Activated CD8-positive, alpha-beta memory T cell treated with anti-CD3 and anti-CD28 coated beads for 4 hours (primary cell): ENCODE data around the gene COMMD3.
"Not testable (repeated sequence)": the region's sequence is repeated elsewhere in the genome, so short reads cannot be mapped to it uniquely, and the experiment has no call there.

ENCODE experiments used
- DNase-seq, 2 donors: peaks; one replicate each; pipeline ENCODE4 v3.0.0-alpha.2; 2020; ENCODE audit warnings: low read depth in 2 of 2

COMMD3 gene

DNA sequence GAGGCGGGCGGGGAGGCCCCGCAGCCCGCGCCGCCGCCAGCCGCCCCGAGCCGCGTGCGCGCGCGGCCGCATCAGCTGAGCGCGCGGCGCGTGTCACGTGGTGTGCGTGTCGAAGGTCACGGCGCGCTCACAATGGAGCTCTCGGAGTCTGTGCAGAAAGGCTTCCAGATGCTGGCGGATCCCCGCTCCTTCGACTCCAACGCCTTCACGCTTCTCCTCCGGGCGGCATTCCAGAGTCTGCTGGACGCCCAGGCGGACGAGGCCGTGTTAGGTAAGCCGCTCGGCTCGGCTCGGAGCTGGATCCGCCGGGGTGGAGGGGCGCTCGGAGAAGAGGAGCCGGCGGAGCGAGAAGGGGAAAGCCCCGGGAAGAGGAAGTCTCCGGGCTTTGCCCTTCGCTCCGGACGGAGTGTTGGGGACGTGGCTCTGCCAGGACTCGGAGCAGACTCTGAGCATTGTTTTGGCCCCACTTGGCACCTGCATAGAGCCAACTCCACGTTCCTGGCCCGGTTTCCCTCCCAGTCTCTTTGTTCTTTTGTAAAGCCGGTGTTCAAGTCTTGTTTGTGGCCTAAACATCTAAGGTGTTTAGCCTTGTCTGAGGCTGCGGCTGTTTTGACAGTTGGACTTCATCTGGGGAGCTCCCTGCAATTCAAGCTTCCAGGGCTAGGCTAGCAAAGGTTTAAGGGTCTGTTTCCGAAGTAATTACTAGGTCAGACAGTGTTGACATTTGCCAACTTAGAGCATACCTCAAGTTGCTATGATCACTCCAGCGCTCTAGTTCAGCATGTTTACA lies at the start of gene COMMD3:
Gene COMMD3, plus strand, starts transcription at position 103 of the 790 bp plus-strand sequence. Its CDS starts 30 bp downstream, at position 133.
- DNase-seq = peak in 1 of 2 donors; percentile 56

DNA sequence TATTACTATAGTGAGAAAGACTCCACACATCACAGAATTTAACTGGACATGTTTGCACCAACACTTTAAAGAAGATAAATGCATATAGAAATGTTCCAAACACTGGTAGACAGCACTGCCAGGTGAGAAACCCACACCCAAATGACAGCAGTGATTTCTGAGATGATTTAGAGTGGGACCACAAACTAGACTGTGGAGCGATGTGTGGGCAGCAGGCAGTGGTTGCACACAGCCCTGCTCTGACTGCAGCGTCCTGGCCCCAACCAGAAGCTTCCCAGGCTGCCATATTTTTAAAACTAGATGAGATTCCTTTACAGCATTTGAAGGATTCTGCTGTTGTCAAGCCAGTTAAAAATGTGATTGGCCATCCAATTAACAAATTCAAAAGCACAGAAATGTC lies 47.7 kb upstream of the COMMD3 start:
- no peak for DNase-seq

DNA sequence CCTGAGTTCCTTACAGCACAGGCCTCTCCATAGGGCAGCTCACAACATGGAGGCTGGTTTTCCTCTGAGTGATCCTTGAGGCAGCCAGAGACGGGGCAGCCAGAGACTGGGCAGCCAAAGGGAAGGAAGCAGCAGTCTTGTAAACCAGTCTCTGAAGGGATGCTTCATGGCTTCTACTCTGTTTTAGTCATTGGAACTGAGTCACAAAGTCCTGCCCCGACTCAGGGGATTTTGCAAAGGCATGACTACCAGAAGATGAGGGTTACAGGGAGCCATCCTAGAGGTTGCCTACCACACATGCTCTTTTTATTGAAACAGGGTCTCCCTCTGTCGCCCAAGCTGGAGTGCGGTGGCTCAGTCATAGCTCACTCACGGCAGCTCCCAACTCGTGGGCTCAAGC lies 44.4 kb upstream of the COMMD3 start:
- DNase-seq = no peak

DNA sequence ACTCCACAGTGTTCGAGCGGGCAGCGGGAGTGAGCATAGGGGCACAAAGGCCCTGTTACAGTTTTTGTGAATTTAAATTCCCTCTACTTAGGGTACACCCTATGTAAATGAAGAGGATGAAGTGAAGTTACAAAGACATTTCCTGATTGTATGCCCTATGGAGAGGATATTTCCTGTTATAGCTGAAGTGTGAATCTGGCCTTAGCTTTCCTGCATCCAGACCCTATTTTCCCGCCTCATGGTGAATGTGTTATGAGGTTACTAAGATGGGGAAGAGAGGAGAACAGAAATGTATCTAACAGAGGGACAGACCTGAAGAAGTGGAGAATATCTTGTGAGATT lies 37.8 kb upstream of the COMMD3 start:
- DNase-seq = no peak

DNA sequence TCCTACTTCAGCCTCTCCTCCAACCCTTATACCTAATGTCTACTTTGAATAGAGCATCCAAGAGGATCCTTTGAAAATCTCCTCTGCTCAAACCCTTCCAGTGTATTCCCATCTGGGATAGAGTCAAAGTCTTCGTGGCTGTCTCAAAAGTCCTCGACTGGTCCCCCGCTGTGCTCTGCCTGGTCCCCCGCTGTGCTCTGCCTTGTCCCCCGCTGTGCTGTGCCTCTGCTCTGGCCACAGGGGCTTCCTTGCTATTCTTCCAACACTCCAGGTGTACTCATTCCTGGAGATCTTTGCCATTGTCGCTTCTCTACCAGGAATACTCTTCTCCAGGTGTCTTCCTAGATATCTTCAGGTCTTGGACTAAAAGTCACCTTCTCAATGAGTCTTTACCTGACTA lies 36.1 kb upstream of the COMMD3 start:
- DNase-seq = no peak

DNA sequence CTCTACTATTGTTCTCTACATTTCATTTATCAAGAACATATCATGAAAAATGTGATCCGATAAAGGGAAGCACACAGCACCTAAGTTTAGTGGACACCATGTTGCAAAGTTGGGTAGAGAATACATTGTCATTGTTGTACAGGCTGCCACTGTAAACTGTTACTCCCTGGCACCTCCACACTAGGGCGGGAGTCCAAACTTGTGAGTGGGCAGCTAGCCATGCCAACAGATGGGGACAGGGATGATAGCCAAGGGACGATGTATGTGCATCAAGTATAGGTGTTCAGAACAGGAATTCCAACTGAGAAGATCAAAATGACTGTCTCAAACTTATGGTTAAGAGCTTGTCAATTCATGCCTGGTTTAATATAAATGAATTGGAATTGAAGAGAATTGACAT lies 31.1 kb upstream of the COMMD3 start:
- DNase-seq = no peak

DNA sequence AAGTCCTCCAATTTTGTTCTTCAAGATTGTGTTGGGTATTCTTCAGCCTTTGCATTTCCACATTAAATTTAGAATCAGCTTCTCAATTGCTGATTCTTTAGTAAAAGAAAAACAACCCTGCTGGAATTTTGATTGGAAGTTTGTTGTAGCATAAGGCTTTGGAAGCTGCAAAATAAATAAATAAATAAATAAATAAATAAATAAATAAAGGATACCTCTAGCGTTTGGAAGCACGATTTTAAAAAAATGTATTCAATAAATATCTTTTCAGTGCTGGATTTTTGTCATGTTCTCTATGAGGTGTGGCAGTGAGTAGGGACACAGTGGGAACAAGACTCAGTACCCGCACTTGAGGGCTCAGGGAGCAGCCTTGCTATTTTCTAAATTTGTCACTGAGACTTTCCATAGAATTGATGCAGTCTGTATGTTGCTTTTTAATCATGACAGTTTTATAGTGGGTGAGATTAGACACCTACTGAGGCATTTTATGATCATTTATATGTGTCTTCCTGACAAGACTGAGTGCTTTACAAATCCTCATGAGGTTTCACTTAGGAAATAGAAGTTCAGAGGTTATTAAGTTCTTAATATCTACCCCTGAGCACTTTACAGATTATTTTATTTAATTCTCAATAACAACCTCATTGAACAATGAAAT lies 22.3 kb upstream of the COMMD3 start:
- no peak for DNase-seq

DNA sequence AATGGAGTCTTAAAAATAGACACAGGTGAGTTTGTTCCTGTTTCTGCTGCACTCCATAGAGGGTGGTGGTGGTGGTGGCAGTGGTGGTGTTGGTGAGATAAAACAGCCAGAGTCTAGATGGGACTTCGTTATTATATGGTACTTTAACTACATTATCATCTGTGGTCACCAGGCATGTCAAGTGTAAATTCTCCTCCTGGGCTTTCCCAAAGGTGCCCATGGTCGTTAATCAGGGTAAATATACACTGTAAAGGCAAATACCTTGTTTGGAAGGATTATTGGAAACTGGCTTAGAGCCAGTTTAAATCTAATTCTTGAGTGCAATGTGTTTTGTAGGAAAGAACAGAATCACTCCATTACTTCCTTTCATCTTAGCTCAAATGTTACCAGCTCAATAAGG lies 21.5 kb upstream of the COMMD3 start:
- no peak for DNase-seq

DNA sequence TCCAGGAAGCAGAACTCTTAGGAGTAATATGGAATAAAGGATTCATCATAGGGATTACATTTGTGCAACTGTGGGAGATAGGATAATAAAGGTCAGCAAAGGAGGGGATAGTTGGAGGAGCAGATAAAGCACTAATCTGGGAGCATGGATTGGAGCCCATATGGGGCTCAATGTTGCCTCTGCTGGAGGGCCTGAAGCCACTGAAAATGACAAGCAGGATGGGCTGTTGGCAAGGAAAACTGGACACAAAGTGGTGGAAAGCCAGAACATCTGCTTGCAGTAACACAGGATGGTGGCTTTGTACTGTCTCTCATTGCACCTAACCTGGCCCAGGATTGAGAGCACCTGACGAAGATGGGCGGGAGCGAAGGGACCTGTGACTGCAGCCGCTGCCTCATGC lies 15.0 kb upstream of the COMMD3 start:
- DNase-seq = no peak

DNA sequence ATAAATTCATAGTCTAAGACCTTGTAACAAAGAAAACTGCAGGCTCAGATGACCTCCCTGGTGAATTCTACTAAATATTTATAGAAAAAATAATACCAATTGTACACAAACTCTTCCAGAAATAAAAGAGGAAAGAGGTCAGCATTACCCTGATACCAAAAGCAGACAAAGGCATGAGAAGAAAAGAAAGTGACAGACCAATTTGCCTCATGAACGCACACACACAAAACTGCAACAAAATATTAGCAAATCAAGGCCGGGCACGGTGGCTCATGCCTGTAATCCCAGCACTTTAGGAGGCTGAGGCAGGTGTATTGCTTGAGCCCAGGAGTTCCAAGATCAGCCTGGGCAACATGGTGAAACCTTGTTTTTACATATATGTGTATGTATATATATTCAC lies 12.7 kb upstream of the COMMD3 start:
- no peak for DNase-seq

DNA sequence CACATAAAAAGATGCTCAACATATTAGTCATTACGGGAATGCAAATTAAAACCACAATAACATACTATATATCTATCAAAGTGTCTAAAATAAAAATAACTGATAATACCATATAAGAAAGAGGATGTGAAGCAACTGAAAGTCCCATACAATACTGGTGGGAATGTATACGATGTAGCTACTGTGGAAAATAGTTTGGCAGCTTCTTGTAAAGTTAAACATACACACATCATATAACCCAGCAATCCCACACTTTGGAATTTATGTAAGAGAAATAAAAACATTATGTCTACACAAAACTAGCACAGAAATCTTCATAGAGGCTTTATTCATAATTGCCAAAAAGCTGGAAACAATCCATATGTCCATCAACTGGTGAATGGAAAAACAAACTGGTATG lies 10.5 kb upstream of the COMMD3 start:
- no peak for DNase-seq

DNA sequence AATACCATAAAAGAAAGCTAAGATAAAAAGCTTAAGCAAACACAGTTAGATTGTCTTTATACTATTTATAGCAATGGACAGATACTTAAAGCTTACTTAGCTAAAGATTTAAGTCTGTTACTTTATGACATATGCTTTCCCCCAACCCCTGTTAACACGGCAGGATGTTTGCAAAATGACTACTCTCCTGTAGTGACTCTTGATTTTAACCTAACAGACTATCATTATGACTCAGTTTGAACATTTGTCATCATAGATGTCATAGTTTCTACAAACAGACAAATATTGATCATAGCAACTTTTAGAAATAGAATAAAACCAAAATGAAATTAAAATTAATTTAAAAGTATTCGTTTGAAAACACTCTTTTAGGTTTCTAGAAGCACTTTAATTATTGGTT lies 7.8 kb upstream of the COMMD3 start:
- no peak for DNase-seq

DNA sequence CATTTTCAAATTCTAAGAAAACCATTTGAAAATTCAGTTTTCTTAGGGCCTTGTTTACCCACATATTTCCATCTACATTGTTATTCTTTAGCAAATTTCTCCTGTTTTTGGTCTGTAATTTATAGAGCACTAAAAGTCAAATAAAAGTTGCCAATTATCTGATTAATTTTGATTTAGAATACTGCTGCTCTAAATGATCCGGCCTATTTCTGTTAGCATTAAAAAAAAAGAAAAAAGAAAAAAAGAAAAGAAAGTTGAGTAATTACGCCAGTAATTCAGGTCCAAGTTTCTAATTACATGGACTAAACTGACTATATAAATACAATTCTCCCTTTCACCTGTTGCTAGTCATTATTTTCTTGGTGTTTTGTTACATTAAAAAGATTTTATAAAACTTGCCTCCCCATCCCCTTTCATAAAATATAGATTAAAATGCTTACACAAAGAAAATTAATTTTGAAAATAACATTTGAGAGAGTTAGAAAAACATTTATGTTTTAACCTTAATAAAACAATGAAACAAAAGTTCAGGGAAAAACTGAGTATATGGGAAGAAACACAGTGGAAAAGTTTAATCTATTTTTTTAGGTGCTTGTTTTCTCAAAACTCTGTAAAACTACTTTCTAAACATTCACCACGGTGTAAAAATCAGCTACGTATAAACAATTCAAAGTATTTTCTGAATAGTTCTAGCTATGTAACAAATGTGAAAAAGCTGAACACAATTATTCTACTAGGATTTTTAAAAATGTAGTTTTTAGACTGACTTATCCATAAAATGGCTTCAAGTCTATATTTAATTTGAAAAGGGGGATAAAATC lies 6.8 kb upstream of the COMMD3 start:
- DNase-seq = no peak

DNA sequence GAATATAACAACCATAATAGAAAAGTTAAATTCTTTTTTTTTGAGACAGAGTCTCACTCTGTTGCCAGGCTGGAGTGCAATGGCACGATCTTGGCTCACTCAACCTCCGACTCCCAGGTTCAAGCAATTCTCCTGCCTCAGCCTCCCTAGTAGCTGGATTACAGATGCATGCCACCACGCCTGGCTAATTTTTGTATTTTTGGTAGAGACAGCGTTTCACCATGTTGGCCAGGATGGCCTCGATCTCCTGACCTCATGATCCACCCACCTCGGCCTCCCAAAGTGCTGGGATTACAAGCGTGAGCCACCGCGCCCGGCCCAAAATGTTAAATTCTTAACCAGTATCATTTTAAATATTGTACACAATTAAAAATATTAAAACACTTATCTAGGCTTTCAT lies 6.2 kb upstream of the COMMD3 start:
- not testable (repeated sequence) for DNase-seq

DNA sequence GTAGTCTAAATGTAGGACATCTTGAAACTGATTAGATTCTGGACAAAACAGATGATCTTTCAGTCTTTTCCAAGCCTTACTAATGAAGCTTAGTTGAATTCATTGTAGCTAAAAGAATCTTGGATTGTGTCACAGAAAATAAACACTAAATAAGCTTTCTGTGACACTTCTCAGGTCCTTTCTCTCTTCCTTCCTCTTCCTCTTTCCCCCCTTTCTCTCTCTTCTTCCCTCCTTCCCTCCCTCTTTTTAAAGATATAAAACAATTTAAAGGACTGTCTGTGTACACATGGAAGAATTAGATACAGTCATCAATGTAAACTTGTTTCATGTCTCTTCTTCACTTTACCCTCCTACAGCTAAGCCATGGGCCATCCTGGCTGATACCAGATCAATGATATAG lies 5.3 kb upstream of the COMMD3 start:
- no peak for DNase-seq

DNA sequence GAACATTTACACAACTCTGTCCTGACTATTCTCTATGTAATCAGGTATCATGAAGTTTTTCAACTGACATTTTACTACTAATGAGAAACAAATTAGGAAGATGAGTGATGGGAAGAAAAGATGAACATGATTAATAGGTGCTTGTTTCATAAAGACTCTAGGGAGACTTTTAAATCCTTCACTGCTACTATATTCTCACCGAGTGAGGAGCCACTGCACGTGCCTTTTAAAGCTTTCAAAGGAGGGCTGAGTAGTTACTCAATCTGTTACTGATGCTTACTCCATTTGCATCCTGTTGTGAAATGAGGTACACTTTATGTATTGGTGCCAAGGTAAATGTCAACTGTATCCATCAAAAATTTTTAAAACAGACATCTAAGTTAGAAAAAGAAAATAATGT lies 1.3 kb upstream of the COMMD3 start:
- DNase-seq = no peak

DNA sequence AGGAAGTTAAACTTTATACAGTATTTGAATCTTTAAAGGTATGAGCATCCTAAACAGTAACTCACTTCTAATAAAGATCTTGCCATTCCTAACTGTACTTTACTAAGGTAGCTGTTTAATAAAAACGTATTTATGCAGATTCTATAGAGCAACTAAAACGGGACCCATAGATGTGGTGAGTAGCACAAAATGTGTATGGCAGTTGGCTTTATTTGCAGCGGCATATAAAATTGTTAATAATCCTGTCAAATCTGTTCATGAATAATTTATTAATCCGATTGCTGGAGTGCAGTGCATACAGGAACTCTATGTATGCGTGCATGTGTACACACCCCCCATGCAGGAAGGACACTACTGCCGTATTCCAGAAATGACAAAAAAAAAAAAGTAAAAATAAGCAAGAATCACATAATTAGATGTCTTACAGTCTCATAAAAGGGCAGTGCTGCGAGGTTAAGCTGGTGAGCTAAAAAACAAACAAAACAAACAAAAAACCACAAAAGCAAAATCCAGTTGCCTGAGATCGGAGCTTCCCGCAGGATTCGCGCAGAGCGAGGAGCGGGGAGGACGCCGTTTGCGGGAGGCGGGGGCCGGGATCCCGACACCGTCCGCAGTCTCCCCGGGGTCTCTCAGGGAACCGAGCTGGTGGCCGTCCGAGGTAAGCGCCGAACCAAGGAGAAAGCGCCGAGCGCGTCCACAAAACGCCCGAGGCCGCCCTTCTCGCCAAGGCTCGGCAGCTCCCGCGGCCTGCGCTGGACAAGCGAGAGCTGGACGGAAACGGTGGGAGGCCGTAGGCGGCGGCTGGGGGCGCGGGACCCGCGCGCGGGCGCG lies 518 bp upstream of the COMMD3 start:
- DNase-seq = no peak

DNA sequence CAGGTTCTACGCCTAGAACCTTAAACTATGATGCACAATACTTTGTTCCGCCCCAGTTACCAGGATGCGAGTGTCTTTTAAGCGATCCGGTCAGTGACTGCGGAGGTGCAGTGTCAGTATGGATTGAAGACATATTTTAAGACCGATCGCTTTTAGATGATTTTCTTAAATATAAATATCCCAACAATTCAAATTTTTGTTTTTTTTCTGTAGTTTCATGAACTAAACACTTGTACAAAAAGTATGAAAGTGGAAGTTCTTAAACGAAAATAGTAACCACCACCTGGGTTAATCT lies 835 bp downstream of the COMMD3 start:
- no peak for DNase-seq

DNA sequence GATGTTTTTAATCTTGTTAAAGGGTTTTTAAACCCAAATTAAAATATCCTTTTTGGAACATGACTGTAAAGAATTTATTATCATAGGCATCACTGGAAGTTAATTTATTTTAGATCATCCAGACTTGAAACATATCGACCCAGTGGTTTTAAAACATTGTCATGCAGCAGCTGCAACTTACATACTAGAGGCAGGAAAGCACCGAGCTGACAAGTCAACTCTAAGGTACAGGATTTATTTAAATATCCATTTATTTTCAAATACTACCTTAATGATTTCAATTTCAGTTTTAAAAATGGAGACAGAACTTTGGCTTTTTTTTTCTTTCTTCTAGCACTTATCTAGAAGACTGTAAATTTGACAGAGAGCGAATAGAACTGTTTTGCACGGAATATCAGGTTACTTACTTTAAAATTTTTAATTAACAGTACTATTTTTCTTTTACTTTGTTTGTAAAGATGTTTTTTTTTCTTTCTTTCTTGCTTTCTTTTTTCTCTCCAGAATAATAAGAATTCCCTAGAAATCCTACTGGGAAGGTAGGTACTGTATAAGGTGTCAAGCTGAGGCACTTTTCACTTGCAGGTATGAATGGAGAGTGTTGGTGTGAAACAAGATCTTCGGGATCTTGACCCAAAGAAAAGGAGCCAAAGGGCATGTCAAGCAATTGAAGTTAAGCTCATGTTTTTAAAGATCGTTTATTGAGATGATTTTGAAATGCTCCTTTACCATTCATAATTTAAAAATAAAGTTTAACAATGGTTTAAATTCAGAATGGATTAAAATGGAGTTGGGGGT lies 1.8 kb downstream of the COMMD3 start:
- DNase-seq = no peak

DNA sequence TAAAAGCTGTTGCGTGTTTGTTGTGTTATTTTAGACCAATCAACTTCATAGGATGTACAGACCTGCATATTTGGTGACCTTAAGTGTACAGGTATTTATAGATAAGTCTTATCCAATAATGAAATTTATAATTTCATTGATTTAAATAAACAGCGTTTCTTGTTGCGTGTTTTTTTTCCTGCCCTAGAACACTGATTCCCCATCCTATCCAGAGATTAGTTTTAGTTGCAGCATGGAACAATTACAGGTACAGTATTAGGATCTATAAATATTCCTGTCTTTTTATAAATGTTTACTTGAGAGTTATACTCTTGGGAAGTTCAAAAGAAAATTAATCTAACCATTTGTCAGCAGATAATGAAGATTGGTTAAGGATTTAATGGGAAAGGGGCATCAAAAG lies 2.6 kb downstream of the COMMD3 start:
- DNase-seq = no peak

DNA sequence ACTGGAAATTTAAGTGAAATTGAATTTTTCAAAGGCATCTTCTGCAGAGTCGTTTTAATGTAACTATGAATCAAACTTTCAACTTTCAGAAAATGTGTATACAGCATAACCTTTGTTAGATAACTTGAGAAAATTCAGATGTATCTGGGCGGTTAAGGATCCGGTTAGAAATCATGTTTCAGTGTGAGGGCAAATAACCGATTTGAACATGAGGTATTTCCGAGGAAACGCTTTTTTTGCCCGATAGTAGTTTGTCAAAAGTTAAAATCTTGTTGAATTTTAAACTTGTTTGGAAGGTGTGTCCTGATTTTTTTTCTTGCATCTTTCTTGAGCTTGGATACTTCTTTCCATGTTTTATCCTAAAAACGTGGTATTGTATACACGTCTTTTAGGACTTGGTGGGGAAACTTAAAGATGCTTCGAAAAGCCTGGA lies 3.4 kb downstream of the COMMD3 start:
- DNase-seq = no peak
